H9 (cell line): ENCODE measurements around the gene FGF12. TPM values are rescaled to one million over a fixed set of nuclear protein-coding genes. Genes with fewer than 3 reads are reported as not detected.
A peak's percentile ranks its signal among the peaks of the same experiment; 100 is the strongest.

Experiments used
- DNase-seq: peaks from one replicate; pipeline ENCODE4 v3.0.0-alpha.2; 2017
- H2AFZ ChIP-seq: one replicate; pipeline ENCODE4 v1.6.1; 2013; ENCODE audit warnings: mild to moderate bottlenecking, low read length, control low read depth, moderate library complexity
- H2AK5ac ChIP-seq: 2 replicates; pipeline ENCODE4 v1.6.1; 2013; ENCODE audit warnings: low read length, control low read depth, mixed read lengths; ENCODE audit not compliant: insufficient read length
- H2BK120ac ChIP-seq: one replicate; pipeline ENCODE4 v1.6.1; 2013; ENCODE audit warnings: low read depth, mild to moderate bottlenecking, low read length, control low read depth, inconsistent platforms; ENCODE audit not compliant: poor library complexity, severe bottlenecking
- H2BK12ac ChIP-seq: 2 replicates; pipeline ENCODE4 v1.6.1; 2013; ENCODE audit warnings: low read length, control low read depth, mixed read lengths, low read depth; ENCODE audit not compliant: insufficient read length
- H2BK15ac ChIP-seq: 2 replicates; pipeline ENCODE4 v1.6.1; 2013; ENCODE audit warnings: low read depth, low read length, control low read depth
- H2BK20ac ChIP-seq: one replicate; pipeline ENCODE4 v1.6.1; 2013; ENCODE audit warnings: low read depth, mild to moderate bottlenecking, low read length, control low read depth, inconsistent platforms; ENCODE audit not compliant: poor library complexity, severe bottlenecking
- H2BK5ac ChIP-seq: 2 replicates; pipeline ENCODE4 v1.6.1; 2013; ENCODE audit warnings: low read length, control low read depth, mixed read lengths; ENCODE audit not compliant: insufficient read length
- H3K14ac ChIP-seq: 2 replicates; pipeline ENCODE4 v1.6.1; 2013; ENCODE audit warnings: low read length, control low read depth; ENCODE audit not compliant: insufficient read depth
- H3K18ac ChIP-seq: 2 replicates; pipeline ENCODE4 v1.6.1; 2013; ENCODE audit warnings: low read depth, mild to moderate bottlenecking, mixed read lengths, low read length, control low read depth; ENCODE audit not compliant: insufficient read length
- H3K23ac ChIP-seq: 2 replicates; pipeline ENCODE4 v1.6.1; 2013; ENCODE audit warnings: low read length, control low read depth, mixed read lengths, low read depth; ENCODE audit not compliant: insufficient read length
- H3K23me2 ChIP-seq: 2 replicates; pipeline ENCODE4 v1.6.1; 2013; ENCODE audit warnings: low read depth, mild to moderate bottlenecking, mixed read lengths, low read length, control low read depth; ENCODE audit not compliant: insufficient read length, poor library complexity, severe bottlenecking
- H3K27ac ChIP-seq: 2 replicates; pipeline ENCODE4 v1.5.1; 2013; ENCODE audit warnings: low read length, control low read depth, mixed read lengths, low read depth; ENCODE audit not compliant: insufficient read length
- H3K27me3 ChIP-seq: 2 replicates; pipeline ENCODE4 v1.6.1; 2013; ENCODE audit warnings: low read length, control low read depth, inconsistent platforms; ENCODE audit not compliant: insufficient read depth
- H3K4ac ChIP-seq: 2 replicates; pipeline ENCODE4 v1.6.1; 2013; ENCODE audit warnings: low read depth, mild to moderate bottlenecking, control low read depth, inconsistent platforms, low read length, moderate library complexity
- H3K4me1 ChIP-seq: 2 replicates; pipeline ENCODE4 v1.6.1; 2013; ENCODE audit warnings: low read length, control low read depth, inconsistent platforms; ENCODE audit not compliant: insufficient read depth
- H3K4me2 ChIP-seq: 2 replicates; pipeline ENCODE4 v1.6.1; 2013; ENCODE audit warnings: low read length, control low read depth, mixed read lengths; ENCODE audit not compliant: insufficient read length, insufficient read depth
- H3K56ac ChIP-seq: 2 replicates; pipeline ENCODE4 v1.6.1; 2013; ENCODE audit warnings: low read depth, mild to moderate bottlenecking, mixed read lengths, low read length, control low read depth; ENCODE audit not compliant: insufficient read length
- H3K79me1 ChIP-seq: 2 replicates; pipeline ENCODE4 v1.6.1; 2013; ENCODE audit warnings: low read depth, mild to moderate bottlenecking, moderate library complexity, low read length, control low read depth, inconsistent platforms; ENCODE audit not compliant: insufficient read depth, poor library complexity, severe bottlenecking
- H3K79me2 ChIP-seq: 2 replicates; pipeline ENCODE4 v1.6.1; 2013; ENCODE audit warnings: low read length, control low read depth, inconsistent platforms; ENCODE audit not compliant: insufficient read depth
- H3K9ac ChIP-seq: 2 replicates; pipeline ENCODE4 v1.6.1; 2013; ENCODE audit warnings: low read length, control low read depth, mixed read lengths; ENCODE audit not compliant: insufficient read length; ENCODE audit errors: extremely low read depth
- H3K9me3 ChIP-seq: one replicate; pipeline ENCODE4 v1.6.1; 2013; ENCODE audit warnings: low read depth, low read length, inconsistent platforms; ENCODE audit not compliant: control insufficient read depth
- H3T11ph ChIP-seq: one replicate; pipeline ENCODE4 v1.6.1; 2013; ENCODE audit warnings: mild to moderate bottlenecking, low read length, control low read depth, inconsistent platforms
- H4K20me1 ChIP-seq: one replicate; pipeline ENCODE4 v1.6.1; 2013; ENCODE audit not compliant: control insufficient read depth, insufficient read length, insufficient read depth
- H4K5ac ChIP-seq: 2 replicates; pipeline ENCODE4 v1.6.1; 2013; ENCODE audit warnings: low read depth, mild to moderate bottlenecking, mixed read lengths, low read length, control low read depth; ENCODE audit not compliant: insufficient read length
- H4K8ac ChIP-seq: replicated peaks from 2 replicates; pipeline ENCODE4 v1.6.1; 2013; ENCODE audit warnings: low read length, control low read depth, mixed read lengths, low read depth; ENCODE audit not compliant: insufficient read length
- H4K91ac ChIP-seq: 2 replicates; pipeline ENCODE4 v1.6.1; 2013; ENCODE audit warnings: low read depth, mild to moderate bottlenecking, moderate library complexity, mixed read lengths, low read length, control low read depth; ENCODE audit not compliant: insufficient read length
- H3K27ac Mint-ChIP-seq, 3 experiments: 2 replicates in 2 of 3; 3 replicates in 1 of 3; pipeline ENCODE4 v1.8.0; 2020 to 2021; ENCODE audit warnings: mixed read lengths in 3 of 3, mild to moderate bottlenecking in 1 of 3, moderate library complexity in 1 of 3
- H3K27me3 Mint-ChIP-seq: 2 replicates; pipeline ENCODE4 v1.8.0; 2021; ENCODE audit warnings: low read depth, mild to moderate bottlenecking, moderate library complexity, mixed read lengths
- H3K36me3 Mint-ChIP-seq, 3 experiments: 2 replicates in 2 of 3; 3 replicates in 1 of 3; pipeline ENCODE4 v1.8.0; 2020 to 2021; ENCODE audit warnings: low read depth in 3 of 3, mixed read lengths in 3 of 3; ENCODE audit not compliant: insufficient read depth in 1 of 3
- H3K4me1 Mint-ChIP-seq, 2 experiments: 2 replicates each; pipeline ENCODE4 v1.8.0; 2020; ENCODE audit warnings: mixed read lengths in 2 of 2
- H3K4me3 Mint-ChIP-seq, 2 experiments: 2 replicates in 1 of 2; 3 replicates in 1 of 2; pipeline ENCODE4 v1.8.0; 2020 to 2021; ENCODE audit warnings: mild to moderate bottlenecking in 2 of 2, mixed read lengths in 2 of 2, moderate library complexity in 1 of 2
- H3K9me3 Mint-ChIP-seq, 2 experiments: 2 replicates in 1 of 2; 3 replicates in 1 of 2; pipeline ENCODE4 v1.8.0; 2020; ENCODE audit warnings: mild to moderate bottlenecking in 2 of 2, mixed read lengths in 2 of 2, moderate library complexity in 1 of 2
- total RNA-seq: library from RNA; stranded (reverse); gene quantifications from 2 replicates; pipeline ENCODE4 v1.2.1, GENCODE V29; 2021
- TF ChIP-seq, protein P1 (sequence below): fragments of 200-600 bp; sonication (generic); conservative IDR thresholded peaks from 3 replicates; pipeline ENCODE4 v1.8.0; 2021; ENCODE audit warnings: antibody characterized with exemption, mild to moderate bottlenecking

The FGF12 gene
- total RNA-seq, 1 experiment from 2014 or later = 5.6 TPM

DNA sequence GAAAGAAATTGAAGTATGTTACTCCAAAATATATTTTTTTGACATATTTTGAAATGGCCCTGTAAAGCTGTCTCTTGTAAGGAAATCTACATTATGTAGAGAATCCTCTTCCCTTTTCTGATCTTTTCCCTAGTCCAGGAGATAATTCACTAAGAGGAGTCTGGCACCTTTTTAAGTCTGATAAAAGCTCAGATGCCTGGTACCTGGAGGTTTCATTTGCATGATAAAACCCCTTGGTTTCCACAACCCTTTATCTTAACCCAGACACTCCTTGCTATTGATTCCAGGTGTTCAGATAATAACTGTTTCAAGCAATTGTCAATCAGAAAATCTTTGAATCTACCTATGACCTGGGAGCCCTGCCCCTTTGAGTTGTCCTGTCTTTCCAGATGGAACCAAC lies 26.5 kb downstream of the FGF12 start:
- Histone ChIP-seq H3K4me1 (peaks cover 4% of the 10 kb centered on the region; the same call in 1 of the 2 replicates), H2AFZ (no peak overlapping the region), H4K8ac (no peak overlapping the region), H3K14ac (no peak overlapping the region), H2BK20ac (no peak overlapping the region), H4K5ac (no peak overlapping the region), H2BK15ac (no peak overlapping the region), H2BK12ac (no peak overlapping the region), H3K27ac (no peak overlapping the region), H4K91ac (no peak overlapping the region), H3K27me3 (no peaks in the 10 kb centered on the region), H2AK5ac (no peak overlapping the region), H3K79me1 (no peaks in the 10 kb centered on the region), H3T11ph (no peak overlapping the region), H3K23me2 (no peaks in the 10 kb centered on the region), H2BK5ac (no peak overlapping the region), H3K4me2 (no peak overlapping the region), H3K9ac (no peak overlapping the region), H3K9me3 (no peaks in the 10 kb centered on the region), H3K56ac (no peak overlapping the region), H3K79me2 (no peaks in the 10 kb centered on the region), H3K23ac (no peak overlapping the region), H3K4ac (no peak overlapping the region), H4K20me1 (no peaks in the 10 kb centered on the region), H2BK120ac (no peak overlapping the region), H3K18ac (no peak overlapping the region)
- H3K9me3 Mint-ChIP-seq = no peaks in the 10 kb centered on the region
- no peaks in the 10 kb centered on the region for H3K27me3 Mint-ChIP-seq
- TF ChIP-seq, protein P1, sequence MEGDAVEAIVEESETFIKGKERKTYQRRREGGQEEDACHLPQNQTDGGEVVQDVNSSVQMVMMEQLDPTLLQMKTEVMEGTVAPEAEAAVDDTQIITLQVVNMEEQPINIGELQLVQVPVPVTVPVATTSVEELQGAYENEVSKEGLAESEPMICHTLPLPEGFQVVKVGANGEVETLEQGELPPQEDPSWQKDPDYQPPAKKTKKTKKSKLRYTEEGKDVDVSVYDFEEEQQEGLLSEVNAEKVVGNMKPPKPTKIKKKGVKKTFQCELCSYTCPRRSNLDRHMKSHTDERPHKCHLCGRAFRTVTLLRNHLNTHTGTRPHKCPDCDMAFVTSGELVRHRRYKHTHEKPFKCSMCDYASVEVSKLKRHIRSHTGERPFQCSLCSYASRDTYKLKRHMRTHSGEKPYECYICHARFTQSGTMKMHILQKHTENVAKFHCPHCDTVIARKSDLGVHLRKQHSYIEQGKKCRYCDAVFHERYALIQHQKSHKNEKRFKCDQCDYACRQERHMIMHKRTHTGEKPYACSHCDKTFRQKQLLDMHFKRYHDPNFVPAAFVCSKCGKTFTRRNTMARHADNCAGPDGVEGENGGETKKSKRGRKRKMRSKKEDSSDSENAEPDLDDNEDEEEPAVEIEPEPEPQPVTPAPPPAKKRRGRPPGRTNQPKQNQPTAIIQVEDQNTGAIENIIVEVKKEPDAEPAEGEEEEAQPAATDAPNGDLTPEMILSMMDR = no peak
- no peaks in the 10 kb centered on the region for H3K36me3 Mint-ChIP-seq
- no peak for DNase-seq
- H3K27ac Mint-ChIP-seq = peak overlapping the region in 1 of 3 experiments; percentile 65; a peak in 4 of 7 replicates
- H3K4me1 Mint-ChIP-seq = peaks cover 22 to 29% of the 10 kb centered on the region in 2 experiments
- no peak overlapping the region for H3K4me3 Mint-ChIP-seq
